GM23338 (cell line): ENCODE measurements around the gene IL17REL. TPM values are rescaled to one million over a fixed set of nuclear protein-coding genes. Genes with fewer than 3 reads are reported as not detected.

Source experiments
- ATAC-seq: fragments of 200-7000 bp; cut with Tn5 transposase; 3 replicates; pipeline ENCODE4 v1.9.1; 2020
- DNase-seq: peaks from one replicate; pipeline ENCODE4 v3.0.0-alpha.2; 2015; ENCODE audit warnings: low spot score
- H2AFZ ChIP-seq: fragments of 200-600 bp; sonication (generic); 2 replicates; pipeline ENCODE4 v1.8.0; 2016; ENCODE audit warnings: antibody characterized with exemption, mild to moderate bottlenecking, moderate library complexity
- H3F3A ChIP-seq: fragments of 200-600 bp; sonication (generic); replicated peaks from 2 replicates; pipeline ENCODE4 v1.8.0; 2017; ENCODE audit warnings: antibody characterized with exemption, mixed run types, low read depth
- H3K27ac ChIP-seq: fragments of 200-600 bp; sonication (generic); 2 replicates; pipeline ENCODE4 v1.6.1; 2016; ENCODE audit warnings: low read depth
- H3K27me3 ChIP-seq: fragments of 200-600 bp; sonication (generic); 2 replicates; pipeline ENCODE4 v1.8.0; 2016; ENCODE audit warnings: mild to moderate bottlenecking, mixed run types, moderate library complexity; ENCODE audit not compliant: insufficient read depth
- H3K36me3 ChIP-seq: fragments of 200-600 bp; sonication (generic); 2 replicates; pipeline ENCODE4 v1.8.0; 2016; ENCODE audit warnings: mild to moderate bottlenecking; ENCODE audit not compliant: insufficient read depth
- H3K4me1 ChIP-seq: fragments of 200-600 bp; sonication (generic); 2 replicates; pipeline ENCODE4 v1.8.0; 2016; ENCODE audit warnings: mild to moderate bottlenecking, moderate library complexity; ENCODE audit not compliant: insufficient read depth
- H3K4me2 ChIP-seq: fragments of 200-600 bp; sonication (generic); 2 replicates; pipeline ENCODE4 v1.7.1; 2017; ENCODE audit warnings: mixed run types
- H3K4me3 ChIP-seq: fragments of 200-600 bp; sonication (generic); 2 replicates; pipeline ENCODE4 v1.6.1; 2016; ENCODE audit warnings: mixed run types
- H3K79me2 ChIP-seq: fragments of 200-600 bp; sonication (generic); replicated peaks from 2 replicates; pipeline ENCODE4 v1.8.0; 2017; ENCODE audit warnings: mild to moderate bottlenecking; ENCODE audit not compliant: insufficient read depth
- H3K9me2 ChIP-seq: fragments of 200-600 bp; sonication (generic); 2 replicates; pipeline ENCODE4 v1.8.0; 2017; ENCODE audit not compliant: insufficient read depth
- H4K20me1 ChIP-seq: fragments of 200-600 bp; sonication (generic); replicated peaks from 2 replicates; pipeline ENCODE4 v1.8.0; 2017; ENCODE audit warnings: mild to moderate bottlenecking; ENCODE audit not compliant: insufficient read depth
- H3K27ac Mint-ChIP-seq: 2 replicates; pipeline ENCODE4 v1.8.0; 2020; ENCODE audit warnings: inconsistent platforms, mild to moderate bottlenecking, moderate library complexity, mixed read lengths
- H3K27me3 Mint-ChIP-seq: 3 replicates; pipeline ENCODE4 v1.8.0; 2022; ENCODE audit warnings: low read depth, mild to moderate bottlenecking, moderate library complexity, mixed read lengths, inconsistent platforms; ENCODE audit not compliant: insufficient read depth, poor library complexity
- H3K36me3 Mint-ChIP-seq: 3 replicates; pipeline ENCODE4 v1.8.0; 2021; ENCODE audit warnings: low read depth, mild to moderate bottlenecking, inconsistent platforms, moderate library complexity, mixed read lengths
- H3K4me1 Mint-ChIP-seq: 3 replicates; pipeline ENCODE4 v1.8.0; 2020; ENCODE audit warnings: mild to moderate bottlenecking, inconsistent platforms, mixed read lengths
- H3K4me3 Mint-ChIP-seq: 3 replicates; pipeline ENCODE4 v1.8.0; 2021; ENCODE audit warnings: moderate library complexity, mild to moderate bottlenecking, inconsistent platforms, mixed read lengths
- H3K9me3 Mint-ChIP-seq: 3 replicates; pipeline ENCODE4 v1.8.0; 2020; ENCODE audit warnings: moderate library complexity, mild to moderate bottlenecking, inconsistent platforms, mixed read lengths
- CREB1 ChIP-seq: fragments of 250-450 bp; sonication (Bioruptor Pico); IDR thresholded peaks from 2 replicates; pipeline ENCODE4 v1.5.0; 2020; ENCODE audit warnings: low read depth, mild to moderate bottlenecking, moderate library complexity
- ETS1 ChIP-seq: IDR thresholded peaks from 2 replicates; pipeline ENCODE4 v1.6.1; 2016; ENCODE audit warnings: antibody characterized with exemption
- JUNB ChIP-seq: IDR thresholded peaks from one replicate; pipeline ENCODE4 v1.6.1; 2016; ENCODE audit warnings: antibody characterized with exemption; ENCODE audit not compliant: unreplicated experiment
- POLR2AphosphoS5 ChIP-seq: IDR thresholded peaks from 2 replicates; pipeline ENCODE4 v1.6.1; 2016; ENCODE audit warnings: antibody characterized with exemption, low read depth
- STAT1 ChIP-seq: IDR thresholded peaks from one replicate; pipeline ENCODE4 v1.6.1; 2016; ENCODE audit warnings: antibody characterized with exemption; ENCODE audit not compliant: unreplicated experiment
- ZNF462 ChIP-seq: fragments of 250-450 bp; sonication (Bioruptor Pico); IDR thresholded peaks from 2 replicates; pipeline ENCODE4 v1.5.0; 2020; ENCODE audit warnings: mild to moderate bottlenecking, moderate library complexity
- polyA plus RNA-seq: library from polyadenylated mRNA; unstranded; fragments of >200 nt; fragmentation: Nextera tagmentation; extraction: Ambion mirVana; gene quantifications from 2 replicates; pipeline ENCODE4 v1.2.1, GENCODE V29; 2016
- total RNA-seq: library from RNA; depleted of rRNA; stranded (reverse); fragments of >200 nt; shearing (Covaris generic); gene quantifications from 2 replicates; pipeline ENCODE4 v1.2.3, GENCODE V29; 2014

IL17REL gene
- total and polyA plus RNA-seq, 2 experiments from 2014 or later: 0.31 TPM; not detected in 1

- H2AFZ ChIP-seq: no peak overlapping the region
- peaks cover 5% of the 10 kb centered on the region; the same call in 2 of the 3 replicates for H3K4me1 Mint-ChIP-seq
- no peak overlapping the region for H3K4me3 Mint-ChIP-seq
- no peak for ATAC-seq
- H3K36me3 ChIP-seq: no peaks in the 10 kb centered on the region
- no peaks in the 10 kb centered on the region for H3K36me3 Mint-ChIP-seq
- H3K27me3 Mint-ChIP-seq: peaks cover 5% of the 10 kb centered on the region
- H3F3A ChIP-seq: no peaks in the 10 kb centered on the region
- no peak overlapping the region for H3K27ac ChIP-seq
- no peak overlapping the region for H3K27ac Mint-ChIP-seq
- H3K27me3 ChIP-seq: peaks cover under 1% of the 10 kb centered on the region; the same call in 1 of the 2 replicates
- H3K4me2 ChIP-seq: no peak overlapping the region
- TF ChIP-seq JUNB: no peak
- TF ChIP-seq ZNF462: no peak
- no peak for TF ChIP-seq ETS1
- no peak for TF ChIP-seq POLR2AphosphoS5
- no peak for TF ChIP-seq STAT1
- TF ChIP-seq CREB1 (CRISPR knock-in tag): no peak
- H3K4me3 ChIP-seq: no peak overlapping the region
- H3K9me3 Mint-ChIP-seq: no peaks in the 10 kb centered on the region
- no peaks in the 10 kb centered on the region for H3K79me2 ChIP-seq
- H4K20me1 ChIP-seq: no peaks in the 10 kb centered on the region
- no peaks in the 10 kb centered on the region for H3K4me1 ChIP-seq
- no peak for DNase-seq
- H3K9me2 ChIP-seq: no peaks in the 10 kb centered on the region
Observed at GRCh38 chr22:49953680-49954344, 58.8 kb downstream of the IL17REL start.
